HG03469 (cell line): ENCODE results near the gene COL6A2.
"Not testable (repeated sequence)": the region's sequence is repeated elsewhere in the genome, so short reads cannot be mapped to it uniquely, and the experiment has no call there.

Experiments
- ATAC-seq: cut with Tn5 transposase; IDR thresholded peaks from one replicate; pipeline ENCODE4 v1.9.1; 2021; ENCODE audit warnings: mild to moderate bottlenecking, moderate library complexity, moderate number of reproducible peaks; ENCODE audit not compliant: unreplicated experiment

The COL6A2 gene

DNA sequence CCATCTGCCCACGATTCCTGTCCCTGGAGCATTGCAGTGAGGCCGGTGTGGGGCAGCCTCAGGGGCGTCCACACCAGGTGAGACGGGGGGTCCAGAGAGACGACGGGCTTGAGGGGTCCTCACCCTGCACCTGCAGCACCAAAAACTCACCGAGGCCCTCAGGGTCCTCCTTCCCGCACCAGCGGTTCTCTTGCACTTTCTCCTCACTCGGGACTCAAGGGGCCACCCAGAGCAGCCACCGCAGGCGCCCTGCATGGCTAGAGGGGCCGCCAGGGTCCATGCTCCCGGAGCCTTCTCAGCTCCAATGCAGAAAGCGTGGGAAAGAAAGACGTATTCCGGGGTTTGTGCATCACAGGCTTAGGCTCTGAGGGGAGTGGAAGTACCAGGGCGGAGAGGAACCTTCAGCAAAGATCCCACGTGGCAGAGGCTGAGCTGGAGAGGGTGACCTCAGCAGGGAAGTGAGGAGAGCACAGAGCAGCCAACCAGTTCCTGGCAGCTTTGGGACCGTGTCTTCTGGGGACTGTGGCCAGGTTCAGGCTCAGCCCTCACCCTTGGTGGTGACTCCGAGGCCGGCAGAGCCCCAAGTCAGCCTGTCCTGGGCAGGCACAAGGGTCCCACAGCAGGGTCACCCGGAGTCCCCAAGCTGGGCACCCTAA lies 19.5 kb upstream of the COL6A2 start:
- ATAC-seq: no peak

DNA sequence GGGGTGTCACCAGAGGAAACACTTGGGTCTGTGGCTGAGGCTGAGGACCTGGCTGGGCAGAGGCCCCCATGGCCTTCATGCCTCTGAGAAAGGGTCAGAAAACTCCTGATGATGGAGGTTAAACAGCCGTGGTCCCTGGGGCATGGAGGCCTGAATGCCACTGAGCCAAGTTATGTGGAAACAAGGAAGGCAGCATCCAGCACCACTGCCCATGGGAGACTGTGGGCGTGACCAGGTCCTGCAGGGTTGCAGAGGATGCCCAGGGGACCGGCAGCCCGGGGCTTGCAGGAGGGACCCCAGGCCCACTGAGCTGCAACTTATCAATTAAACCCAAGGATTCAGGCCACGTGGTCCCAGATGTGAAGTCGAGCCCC lies 18.9 kb upstream of the COL6A2 start:
- no peak for ATAC-seq

DNA sequence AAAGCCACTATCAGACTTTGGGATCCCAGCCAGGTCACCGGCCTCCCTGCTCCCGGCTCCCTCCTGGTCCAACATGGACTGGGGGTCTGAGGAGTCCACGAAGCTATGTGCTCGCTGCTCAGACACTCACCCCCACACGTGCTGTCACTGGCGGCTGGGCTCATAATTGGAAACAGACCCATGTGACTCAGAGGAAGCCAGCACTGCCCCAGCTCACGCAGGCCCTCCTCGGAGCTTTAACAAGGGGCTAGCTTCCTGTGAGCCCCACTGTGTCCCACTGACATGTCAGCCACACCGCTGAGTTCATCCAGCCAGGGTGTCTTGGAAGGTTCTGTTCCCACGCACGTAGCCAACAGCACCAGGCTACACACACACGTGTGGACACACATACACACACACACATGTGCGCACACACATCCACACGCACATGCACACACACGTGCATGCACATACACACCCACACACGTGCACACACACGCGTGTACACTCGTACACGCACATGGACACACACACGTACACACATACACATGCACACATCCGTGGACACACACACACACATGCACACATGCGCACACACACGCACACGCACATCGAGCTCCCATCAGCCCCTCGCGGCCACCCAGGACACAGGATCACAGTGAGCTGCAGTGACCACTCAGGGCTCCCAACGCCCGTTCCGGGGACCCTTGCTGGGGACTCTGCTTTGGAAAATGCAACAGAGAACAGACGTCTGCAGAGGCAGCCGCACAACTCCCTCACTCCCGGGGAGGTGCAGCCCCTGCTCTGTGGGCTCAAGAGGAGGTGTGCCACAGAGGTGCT lies 18.4 kb upstream of the COL6A2 start:
- ATAC-seq: no peak

DNA sequence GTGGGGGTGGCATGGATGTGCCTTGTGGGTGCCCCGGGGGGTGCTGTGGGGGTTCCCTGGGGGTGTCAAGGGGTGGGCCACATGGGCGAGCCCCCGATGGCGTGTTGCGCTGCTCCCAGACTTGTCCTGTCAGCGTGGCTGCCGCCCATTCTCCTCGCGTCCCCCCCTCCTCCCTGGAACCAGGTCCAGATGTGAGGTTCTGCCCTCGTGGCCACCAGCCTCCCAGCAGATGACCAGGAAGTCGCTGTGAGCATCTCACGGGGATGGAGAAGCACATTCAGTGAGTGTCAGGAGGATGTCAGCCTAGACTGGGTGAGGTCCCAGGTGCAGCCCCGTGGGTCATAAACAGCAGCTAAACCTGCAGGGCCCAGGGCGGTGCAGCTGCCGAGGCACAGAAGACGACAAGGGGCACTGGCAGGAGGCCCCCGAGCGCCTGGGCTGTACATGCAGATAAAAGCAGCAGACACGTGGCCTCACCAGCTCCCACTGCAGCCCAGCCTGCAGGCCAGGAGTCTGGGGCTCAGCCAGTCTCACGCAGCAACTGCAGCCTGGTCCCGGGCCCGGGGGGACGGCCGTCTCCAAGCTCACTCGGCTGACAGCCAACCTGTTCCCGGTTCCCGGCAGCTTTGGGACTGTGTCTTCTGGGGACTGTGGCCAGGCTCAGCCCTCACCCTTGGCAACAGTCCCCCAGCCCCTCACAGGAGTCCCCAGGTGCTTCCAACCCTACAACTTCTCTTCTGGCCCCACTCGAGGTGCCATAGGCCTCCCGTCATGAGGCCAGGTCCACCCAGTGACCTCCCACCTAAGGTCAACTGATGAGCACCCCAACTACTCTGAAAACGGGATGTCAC lies 17.5 kb upstream of the COL6A2 start:
- ATAC-seq: no peak

DNA sequence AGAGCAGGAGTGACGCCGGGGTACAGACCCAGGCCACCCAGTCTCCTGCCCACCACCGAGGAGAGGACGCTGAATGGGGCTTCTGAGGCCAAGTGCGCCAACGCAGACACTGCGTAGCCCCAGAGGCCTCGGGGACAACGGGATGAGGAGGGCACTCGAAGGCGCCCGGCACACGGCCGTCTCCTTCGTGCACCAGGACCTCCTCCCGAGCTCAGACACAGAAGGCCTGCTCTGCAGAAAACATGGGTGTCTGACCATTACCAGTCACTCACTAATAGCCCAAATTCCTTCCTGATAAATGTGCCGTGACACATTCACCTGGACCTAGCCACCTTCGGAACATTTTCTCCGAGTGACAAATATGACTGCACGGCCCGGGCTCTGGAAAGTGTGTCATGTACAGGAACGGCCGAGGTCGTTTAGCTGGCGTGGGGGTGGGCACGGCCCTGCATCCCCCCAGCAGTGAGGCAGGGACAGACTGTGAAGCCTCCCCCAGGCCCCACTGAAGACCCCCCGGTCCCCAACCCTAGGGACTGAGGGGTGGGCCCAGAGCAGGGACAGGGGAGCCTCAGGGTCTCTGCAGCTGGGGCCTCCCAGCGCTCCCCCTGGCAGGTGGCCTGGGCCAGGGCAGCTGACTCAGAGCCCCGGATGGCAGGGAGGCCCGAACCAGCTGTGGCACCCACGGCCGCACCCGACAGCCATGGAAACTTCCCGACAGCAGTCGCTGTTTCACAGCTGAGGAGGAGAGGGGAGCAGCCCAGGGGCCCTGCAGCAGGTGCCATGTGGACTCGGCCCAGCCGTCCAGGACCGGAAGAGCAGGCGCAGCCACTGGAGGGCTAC lies 16.7 kb upstream of the COL6A2 start:
- no peak for ATAC-seq

DNA sequence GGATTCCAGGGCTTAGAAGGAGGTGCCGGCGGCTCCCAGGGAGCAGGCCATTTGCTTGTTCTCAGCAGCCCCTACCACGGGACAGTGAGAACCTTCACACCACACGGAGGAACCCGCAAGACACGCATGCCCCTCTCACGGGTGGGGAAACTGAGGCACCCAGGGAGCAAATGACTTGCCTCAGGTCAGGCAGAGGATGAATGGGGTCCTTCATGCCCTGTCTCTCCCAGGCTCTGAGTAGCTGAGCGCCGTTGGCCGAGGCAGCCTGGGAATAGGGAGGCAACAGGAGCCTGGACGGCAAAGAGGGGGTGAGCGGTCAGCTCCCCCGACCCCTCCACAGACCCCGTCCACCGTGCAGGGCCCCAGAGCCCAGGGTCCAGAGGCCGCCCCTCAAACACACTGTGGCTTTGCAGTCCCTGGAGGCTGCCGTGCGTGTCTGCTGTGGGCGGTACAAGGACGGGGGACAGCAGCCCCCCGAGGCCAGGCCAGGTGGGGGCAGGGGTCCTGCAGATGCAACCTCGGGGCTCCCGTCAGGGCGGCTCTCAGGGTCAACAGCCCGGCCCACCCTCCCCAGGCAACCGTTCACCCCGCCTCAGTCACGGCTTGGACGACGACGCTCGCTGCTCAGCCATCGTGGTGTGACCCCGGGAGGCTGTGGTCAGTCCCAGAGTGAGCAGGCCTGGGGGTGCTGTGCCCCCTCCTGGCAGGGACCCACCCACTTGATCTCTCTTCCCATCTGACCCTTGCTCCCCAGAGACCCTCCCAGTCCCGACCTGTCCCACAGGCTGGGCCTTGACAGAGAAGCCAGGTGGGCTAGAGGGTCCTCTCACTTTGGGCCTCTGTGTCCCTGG lies 15.8 kb upstream of the COL6A2 start:
- no peak for ATAC-seq

DNA sequence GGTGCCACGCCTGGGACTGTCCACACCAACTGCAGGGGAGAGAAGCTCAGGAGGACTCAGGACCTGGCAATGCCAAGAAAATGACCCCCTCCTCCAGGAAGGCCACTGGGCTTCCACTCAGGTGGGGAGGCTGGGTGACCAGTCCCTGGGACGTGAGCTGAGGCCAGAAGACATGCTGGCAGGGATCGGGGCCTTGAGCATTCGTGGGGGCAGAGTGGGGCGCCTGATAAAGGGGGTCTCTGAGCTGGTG lies 15.3 kb upstream of the COL6A2 start:
- no peak for ATAC-seq

DNA sequence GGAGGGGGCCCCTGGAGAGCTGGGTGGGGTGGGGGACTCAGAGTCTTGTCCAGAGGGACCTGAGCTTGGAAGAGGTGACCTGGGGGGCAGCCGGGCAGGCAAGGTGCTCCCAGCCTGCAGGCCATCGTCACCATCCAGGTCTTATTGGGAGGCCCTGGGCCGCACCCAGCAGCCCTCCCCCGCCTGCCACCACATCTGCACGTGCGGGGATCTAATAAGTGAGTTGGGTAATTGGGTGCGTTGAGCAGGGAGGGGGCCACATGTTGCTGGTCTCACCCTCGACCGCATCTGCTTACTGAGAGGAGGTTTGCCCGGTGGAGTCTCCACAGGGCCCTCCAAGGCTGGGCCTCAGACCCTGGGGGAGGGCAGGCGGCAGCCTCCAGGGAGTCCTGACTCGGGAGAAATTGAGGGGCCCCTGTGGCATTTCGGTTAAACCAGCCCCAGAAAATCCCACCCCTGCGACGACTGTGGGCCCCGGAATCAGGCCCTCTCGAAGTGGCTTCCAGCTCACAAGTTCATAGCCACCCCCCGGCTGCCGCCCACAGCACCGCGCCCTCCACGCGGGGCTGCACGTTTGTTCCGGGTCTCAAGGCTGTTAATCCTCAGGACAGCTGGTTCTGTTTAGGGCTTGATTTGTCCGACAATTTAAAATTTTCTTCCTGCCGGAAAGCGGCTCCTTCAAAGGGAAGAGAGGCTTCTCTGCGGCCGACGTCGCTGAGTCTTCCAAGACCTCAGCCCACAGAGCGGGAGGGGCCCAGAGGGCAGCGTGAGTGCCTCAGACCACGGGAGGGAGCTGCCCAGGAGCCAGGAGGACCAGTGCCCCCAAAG lies 14.7 kb upstream of the COL6A2 start:
- ATAC-seq: no peak

DNA sequence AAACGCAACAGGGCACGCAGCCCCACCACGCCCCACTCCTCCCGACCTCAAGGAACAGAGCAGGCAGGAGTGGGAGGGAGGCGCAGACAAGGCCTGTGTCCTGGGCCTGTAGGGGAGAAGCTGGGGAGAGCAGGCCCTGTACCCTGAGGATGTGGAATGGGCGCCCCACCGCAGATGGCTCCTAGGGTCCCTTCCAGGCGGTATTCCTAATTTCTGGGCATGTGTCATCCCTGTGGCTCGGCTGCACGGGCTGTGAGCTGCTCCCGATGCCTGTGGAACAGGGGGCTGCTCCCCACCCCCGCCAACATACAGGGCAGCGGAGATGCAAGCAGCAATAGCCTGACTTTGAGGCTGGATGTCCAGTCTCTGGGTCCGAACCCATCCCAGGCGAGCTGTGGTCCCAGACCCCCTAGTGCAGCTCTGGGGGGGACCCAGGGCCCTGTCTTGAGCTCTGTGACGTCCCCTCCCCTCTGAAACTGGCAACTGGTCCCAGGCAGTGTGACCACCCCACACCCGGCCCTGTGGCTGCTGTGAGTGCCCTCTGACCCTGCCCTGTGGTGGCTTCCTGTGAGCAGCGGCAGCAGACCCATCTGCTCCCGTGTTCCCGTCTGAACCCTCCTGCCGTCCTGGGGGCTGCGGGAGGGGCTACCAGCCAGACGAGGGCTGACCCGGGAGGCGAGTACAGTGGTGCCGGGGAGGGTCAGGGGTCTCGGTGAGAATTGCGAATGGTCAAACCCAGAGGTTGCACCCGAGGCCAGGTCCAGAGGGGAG lies 13.9 kb upstream of the COL6A2 start:
- ATAC-seq: no peak

DNA sequence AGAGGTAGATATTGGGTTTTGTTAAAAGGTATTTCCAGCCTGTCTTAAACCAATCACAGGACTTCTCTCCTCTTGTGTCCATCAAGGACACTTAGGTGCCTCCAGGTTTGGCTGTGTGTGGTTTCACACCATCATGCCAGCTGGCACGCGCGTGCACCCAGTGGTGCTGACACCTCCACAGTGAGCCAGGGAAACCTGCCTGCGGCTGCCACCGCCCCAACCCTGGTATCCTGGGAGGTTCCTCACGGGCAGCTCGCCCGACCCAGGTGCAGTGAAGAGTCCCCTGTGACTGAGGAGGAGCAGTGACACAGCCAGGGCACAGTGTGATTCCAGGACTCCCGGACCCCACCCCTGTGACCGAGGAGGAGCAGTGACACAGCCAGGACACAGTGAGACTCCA lies 13.2 kb upstream of the COL6A2 start:
- no peak for ATAC-seq

DNA sequence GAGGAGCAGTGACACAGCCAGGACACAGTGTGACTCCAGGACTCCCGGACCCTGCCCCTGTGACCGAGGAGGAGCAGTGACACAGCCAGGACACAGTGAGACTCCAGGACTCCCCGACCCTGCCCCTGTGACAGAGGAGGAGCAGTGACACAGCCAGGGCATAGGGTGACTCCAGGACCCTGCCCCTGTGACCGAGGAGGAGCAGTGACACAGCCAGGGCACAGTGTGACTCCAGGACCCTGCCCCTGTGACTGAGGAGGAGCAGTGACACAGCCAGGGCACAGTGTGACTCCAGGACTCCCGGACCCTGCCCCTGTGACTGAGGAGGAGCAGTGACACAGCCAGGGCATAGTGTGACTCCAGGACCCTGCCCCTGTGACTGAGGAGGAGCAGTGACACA lies 12.7 kb upstream of the COL6A2 start:
- ATAC-seq: not testable (repeated sequence)

DNA sequence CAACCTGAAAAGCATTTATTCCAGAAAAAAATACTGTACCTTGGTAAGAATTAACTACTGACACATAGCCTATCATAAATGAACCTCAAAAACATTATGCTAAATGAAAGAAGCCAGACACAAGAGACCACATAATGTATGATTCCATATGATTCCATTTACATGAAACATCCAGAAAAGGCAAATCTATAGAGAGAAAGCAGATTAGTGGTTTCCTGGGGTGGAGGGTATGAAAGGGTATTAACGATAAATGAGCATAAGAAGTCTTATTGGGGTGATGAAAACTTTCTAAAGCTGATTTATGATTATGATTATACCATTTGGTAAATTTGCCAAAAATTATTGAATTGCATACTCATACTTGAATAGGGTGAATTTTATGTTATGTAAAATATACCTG lies 10.3 kb upstream of the COL6A2 start:
- no peak for ATAC-seq

DNA sequence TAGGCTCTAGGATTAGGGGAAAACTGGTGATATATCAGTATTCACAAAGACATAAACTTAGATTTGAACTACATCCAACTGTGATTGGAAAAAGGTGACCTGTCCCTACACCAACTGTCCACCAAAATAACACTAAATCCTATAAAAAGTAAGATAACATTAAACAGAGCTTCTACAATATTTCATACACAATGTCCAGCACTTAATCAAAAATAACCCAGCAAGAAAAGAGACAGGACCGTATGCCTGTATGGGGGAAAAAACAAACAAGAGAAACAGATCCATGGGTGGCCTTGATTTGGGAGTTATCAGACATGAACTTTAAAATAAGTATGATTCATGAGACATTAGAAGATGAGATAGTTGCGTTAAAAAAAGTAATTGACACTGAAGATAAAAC lies 9.7 kb upstream of the COL6A2 start:
- no peak for ATAC-seq

DNA sequence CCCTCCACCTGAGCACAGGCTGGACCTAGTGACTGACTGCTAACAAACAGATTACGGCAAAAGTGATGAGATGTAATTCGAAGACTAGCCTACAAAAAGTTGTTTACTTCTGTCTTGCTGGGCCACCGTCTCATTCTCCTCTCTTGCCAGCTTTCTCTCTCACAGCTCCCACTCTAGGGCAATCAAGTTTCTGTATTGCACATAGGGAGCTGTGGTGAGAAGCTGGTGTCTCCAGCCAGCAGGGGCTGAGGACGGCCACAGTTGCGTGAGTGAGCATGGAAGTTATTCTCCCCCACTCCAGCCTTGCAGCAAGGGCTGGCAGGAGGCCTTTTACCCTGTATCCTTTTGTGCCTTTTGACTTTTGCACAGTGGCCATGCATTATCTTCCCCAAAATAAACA lies 8.6 kb upstream of the COL6A2 start:
- no peak for ATAC-seq

DNA sequence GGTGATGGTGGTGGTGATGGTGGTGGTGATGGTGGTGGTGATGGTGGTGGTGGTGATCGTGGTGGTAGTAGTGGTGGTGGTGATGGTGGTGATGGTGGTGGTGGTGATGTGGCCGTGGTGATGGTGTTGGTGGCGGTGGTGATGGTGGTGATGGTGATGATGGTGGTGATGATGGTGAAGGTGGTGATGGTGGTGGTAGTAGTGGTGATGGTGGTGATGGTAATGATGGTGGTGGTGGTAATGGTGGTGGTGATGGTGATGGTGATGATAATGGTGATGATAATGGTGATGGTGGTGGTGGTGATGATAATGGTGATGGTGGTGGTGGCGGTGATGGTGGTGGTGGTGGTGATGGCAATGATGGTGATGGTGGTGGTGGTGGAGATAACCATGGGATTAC lies 6.8 kb upstream of the COL6A2 start:
- no peak for ATAC-seq

DNA sequence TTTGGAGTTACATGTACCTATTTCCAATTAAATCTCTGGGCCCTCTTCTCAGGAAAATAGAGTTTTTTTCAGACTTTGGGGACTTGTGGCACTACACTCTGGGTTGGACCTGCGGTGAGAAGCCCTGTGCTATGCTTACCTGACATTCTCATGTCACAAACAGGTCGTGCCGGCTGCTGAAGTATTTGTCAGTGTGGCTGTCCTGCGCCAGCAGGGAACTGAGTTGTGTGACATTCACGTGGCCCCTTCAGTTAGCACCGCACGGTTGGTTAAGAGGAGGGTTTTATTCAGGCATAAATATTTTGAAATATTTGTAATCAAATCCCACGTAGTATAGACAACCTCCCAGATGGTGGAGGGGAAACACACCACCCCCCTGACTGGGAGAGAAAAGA lies 6.3 kb upstream of the COL6A2 start:
- no peak for ATAC-seq

DNA sequence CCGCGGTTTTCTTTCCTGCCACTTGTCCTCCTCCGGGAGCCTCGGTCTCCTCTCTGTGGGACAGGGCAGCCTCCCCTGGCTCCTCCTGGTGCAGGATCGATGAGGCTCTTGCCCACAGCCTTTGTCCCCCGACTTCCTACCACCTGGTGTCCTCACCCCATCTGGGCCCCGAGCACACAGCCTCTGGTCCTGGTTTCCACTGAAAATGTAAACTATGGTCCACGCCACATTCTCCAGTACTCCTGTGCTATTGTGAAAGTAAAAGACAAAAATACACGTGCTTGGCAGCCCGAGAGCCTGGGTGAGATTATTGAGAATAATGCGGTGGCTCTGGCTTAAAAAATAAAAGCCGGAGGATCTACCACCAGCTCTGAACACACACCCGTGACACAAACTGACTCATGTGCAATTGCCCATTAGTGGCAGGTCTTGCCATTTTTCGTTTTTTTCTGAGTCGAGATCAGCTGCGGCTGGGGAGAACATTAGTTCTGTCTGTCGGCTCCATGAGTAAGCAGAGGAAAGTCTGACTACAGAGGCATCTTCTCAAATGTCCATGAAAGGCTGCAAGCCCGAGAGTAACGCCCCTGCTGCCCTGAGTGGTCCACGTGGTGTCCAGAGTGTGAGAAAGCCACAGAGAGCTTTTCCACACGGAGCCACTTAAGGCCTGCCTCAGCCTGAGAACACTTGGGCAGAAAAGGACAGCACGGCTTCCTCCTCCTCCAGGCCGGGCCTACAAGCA lies 5.7 kb upstream of the COL6A2 start:
- ATAC-seq: no peak
